Measurements from ENCODE around the gene NOP53. TPM values are rescaled to one million over a fixed set of nuclear protein-coding genes. Genes with fewer than 3 reads are reported as not detected.
"Not testable (repeated sequence)": the region's sequence is repeated elsewhere in the genome, so short reads cannot be mapped to it uniquely, and the experiment has no call there.

The NOP53 gene
- total RNA-seq, 4 donors from 2014 or later, result 141 to 262 (median 150) TPM

DNA sequence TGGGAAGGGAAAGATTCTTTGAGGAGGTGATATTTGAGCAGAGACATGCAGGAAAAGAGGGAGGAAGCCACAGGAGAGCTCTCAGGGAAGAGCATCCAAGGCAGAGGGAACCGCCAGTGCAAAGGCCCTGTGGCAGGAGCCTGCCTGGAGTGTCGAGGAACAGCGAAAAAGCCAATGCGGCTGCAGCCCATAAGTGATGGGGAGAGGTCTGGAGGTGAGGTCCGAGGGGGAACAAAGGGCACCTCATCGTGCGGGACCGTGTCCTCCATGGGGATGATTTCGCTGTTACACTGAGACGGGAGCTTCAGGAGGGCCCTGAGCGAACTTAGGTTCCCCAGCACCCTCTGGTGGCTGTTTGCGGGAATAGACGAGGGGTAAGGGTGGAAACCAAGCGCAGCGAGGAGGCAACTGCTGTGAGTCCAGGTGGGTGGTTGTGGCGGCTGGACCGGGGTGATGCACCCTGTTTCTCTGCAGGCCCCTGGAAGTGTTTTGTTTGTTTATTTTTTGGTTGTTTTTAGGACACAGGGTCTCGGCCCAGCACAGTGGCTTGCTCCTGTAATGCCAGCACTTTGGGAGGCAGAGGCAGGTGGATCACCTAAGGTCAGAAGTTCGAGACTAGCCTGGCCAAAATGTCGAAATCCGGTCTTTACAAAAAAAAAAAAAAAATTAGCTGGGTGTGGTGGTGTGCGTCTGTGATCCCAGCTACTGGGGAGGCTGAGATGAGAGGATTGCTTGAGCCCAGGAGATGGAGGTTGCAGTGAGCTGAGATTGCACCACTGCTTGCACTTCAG is 38.0 kb upstream of the NOP53 start:
- intact Hi-C loops (cut with DNase I; ENCODE audit: low total_unique reads), result loop anchor here (1.0 kb wide), 1 partner anchor 271 kb away; no protein-coding TSS in a partner anchor
- Histone ChIP-seq H3K4me3 (no peak overlapping the region), H3K9me3 (no peaks in the 10 kb centered on the region), H3K27me3 (no peaks in the 10 kb centered on the region), H3K27ac (no peak overlapping the region), H3K4me1 (no peaks in the 10 kb centered on the region), H3K36me3 (peaks cover 0 to 18% of the 10 kb centered on the region in 2 donors)
- TF ChIP-seq, protein P1, sequence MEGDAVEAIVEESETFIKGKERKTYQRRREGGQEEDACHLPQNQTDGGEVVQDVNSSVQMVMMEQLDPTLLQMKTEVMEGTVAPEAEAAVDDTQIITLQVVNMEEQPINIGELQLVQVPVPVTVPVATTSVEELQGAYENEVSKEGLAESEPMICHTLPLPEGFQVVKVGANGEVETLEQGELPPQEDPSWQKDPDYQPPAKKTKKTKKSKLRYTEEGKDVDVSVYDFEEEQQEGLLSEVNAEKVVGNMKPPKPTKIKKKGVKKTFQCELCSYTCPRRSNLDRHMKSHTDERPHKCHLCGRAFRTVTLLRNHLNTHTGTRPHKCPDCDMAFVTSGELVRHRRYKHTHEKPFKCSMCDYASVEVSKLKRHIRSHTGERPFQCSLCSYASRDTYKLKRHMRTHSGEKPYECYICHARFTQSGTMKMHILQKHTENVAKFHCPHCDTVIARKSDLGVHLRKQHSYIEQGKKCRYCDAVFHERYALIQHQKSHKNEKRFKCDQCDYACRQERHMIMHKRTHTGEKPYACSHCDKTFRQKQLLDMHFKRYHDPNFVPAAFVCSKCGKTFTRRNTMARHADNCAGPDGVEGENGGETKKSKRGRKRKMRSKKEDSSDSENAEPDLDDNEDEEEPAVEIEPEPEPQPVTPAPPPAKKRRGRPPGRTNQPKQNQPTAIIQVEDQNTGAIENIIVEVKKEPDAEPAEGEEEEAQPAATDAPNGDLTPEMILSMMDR (IDR thresholded peaks at IDR 0.05 in 4 of 5, conservative IDR thresholded peaks at IDR 0.05 in 1 of 5), result peak; percentile 77 to 89 (median 87)
- no peak for TF ChIP-seq POLR2A (IDR thresholded peaks at IDR 0.05)
- DNase-seq (peak; percentile 36 to 71), ATAC-seq (peak; percentile 81 to 89)
- in situ Hi-C loops (cut with MboI; ENCODE audit: low sequenced_read_pairs in 4 of 4), result loop anchor here (5.0 to 10.0 kb wide), 4 partner anchors 113 to 270 kb away; partner anchors contain the start of gene NAPA (in 1 of the 4)

DNA sequence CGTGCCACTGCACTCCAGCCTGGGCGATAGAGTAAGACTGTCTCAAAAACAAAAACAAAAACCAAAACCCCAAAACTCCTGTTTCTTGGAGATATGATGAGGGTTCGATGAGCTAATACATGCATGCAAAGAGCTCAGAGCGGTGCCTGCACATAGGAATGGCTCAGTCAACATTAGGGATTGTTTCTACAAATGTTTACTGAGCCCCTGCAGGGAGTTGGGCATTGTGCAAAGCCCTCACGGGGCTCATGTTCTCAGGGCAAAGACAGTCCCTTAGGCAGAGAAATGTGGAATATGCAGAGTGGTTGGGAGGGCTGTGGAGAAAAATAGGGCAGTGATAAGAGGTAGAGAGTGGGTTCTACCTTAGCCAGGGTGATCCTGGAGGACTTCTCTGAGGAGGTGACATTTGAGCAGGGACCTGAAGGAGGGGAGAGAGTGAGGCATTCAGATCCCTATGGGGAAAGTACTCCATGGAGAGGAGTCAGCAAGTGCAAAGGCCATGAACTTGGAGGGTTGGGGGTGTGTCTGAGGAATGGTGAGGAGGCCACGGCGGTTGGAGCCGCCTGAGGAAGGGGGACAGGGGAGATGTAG is 33.6 kb upstream of the NOP53 start:
- intact Hi-C loops (cut with DNase I; ENCODE audit: low total_unique reads), result loop anchor here (2.0 kb wide), 1 partner anchor 151 kb away; no protein-coding TSS in a partner anchor
- peaks cover 0 to under 1% of the 10 kb centered on the region in 2 donors for H3K4me1 ChIP-seq

DNA sequence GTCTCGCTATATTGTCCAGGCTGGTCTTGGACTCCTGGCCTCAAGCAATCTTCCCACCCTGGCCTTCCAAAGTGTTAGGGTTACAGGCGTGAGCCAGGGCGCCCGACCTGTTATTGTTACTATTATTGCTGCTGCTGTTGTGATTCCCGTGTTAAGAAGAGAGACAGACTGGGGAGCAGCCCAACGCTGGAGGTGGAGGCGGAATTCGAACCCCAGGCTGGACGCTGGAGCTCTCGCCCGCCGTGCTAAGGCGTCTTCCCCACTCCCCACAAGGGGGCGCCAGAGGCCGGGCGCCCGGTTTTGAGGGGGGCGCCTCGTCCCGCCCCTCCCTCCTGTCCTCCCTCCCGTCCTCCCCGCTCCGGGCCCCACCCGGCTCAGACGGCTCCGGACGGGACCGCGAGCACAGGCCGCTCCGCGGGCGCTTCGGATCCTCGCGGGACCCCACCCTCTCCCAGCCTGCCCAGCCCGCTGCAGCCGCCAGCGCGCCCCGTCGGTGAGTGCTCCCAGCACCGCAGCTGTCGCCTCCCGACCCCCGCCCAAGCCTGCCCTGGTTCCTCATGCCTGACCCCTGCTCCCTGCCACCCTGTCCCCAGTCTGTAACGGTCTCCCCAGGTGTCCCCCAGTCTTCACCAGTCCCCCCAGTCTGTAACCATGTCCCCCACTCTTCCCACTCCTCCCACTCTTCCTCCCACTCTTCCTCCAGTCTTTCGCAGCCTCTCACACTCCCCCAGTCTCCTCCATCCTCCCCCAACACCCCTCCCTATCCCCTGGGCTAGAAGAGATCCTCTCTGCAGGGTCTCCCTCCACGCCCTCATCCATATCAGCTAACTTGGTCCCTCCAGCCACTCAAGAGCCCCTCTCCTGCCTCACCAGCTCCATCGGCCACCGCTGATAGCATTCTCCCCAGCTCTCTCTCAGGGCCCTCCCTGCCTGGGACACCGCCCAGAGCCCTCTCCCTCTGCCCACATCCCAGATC is 32.0 kb upstream of the NOP53 start, which contains the start of gene EHD2:
TSS of gene EHD2 (plus strand) at position 377 of the 976 bp plus-strand sequence. CDS start 3,191 bp downstream, outside the sequence.
- in situ Hi-C loops (cut with MboI; ENCODE audit: low sequenced_read_pairs in 4 of 4) (loop anchor here in 2 of 4 donors (5.0 kb wide), 2 partner anchors 74 to 79 kb away; no protein-coding TSS in a partner anchor), intact Hi-C loops (cut with DNase I; ENCODE audit: low total_unique reads) (loop anchor here (1.0 to 2.0 kb wide), 3 partner anchors 30 to 149 kb away; no protein-coding TSS in a partner anchor)
- H3K27me3 ChIP-seq, result peaks cover 10 to 34% (median 29%) of the 10 kb centered on the region in 3 donors
- H3K4me3 ChIP-seq, result peak within 1 kb of the TSS; percentile 57 to 65 (median 64)
- TF ChIP-seq, protein P1 (IDR thresholded peaks at IDR 0.05 in 4 of 5, conservative IDR thresholded peaks at IDR 0.05 in 1 of 5), result peak; percentile 71 to 94 (median 92)
- TF ChIP-seq POLR2A (IDR thresholded peaks at IDR 0.05), result peak; percentile 50 to 72
- peak; percentile 46 to 71 for ATAC-seq
- H3K36me3 ChIP-seq, result no peaks in the 10 kb centered on the region
- no peaks in the 10 kb centered on the region for H3K9me3 ChIP-seq
- H3K4me1 ChIP-seq, result peaks cover 4 to 8% of the 10 kb centered on the region in 2 donors
- peak within 1 kb of the TSS; percentile 78 to 85 (median 82) for H3K27ac ChIP-seq
- DNase-seq, result peak in 1 of 2 donors; percentile 38

More for the DNA sequence above, 33.6 kb upstream of the NOP53 start:
- Histone ChIP-seq H3K36me3 (no peaks in the 10 kb centered on the region), H3K27ac (no peak overlapping the region), H3K9me3 (no peaks in the 10 kb centered on the region), H3K27me3 (peaks cover 10 to 32% (median 25%) of the 10 kb centered on the region in 3 donors), H3K4me3 (no peak overlapping the region)
- TF ChIP-seq, protein P1 (IDR thresholded peaks at IDR 0.05 in 4 of 5, conservative IDR thresholded peaks at IDR 0.05 in 1 of 5), result no peak
- TF ChIP-seq POLR2A (IDR thresholded peaks at IDR 0.05), result no peak
- DNase-seq (no peak), ATAC-seq (no peak)
- in situ Hi-C loops (cut with MboI; ENCODE audit: low sequenced_read_pairs in 4 of 4), result loop anchor here in 2 of 4 donors (5.0 kb wide), 2 partner anchors 76 to 81 kb away; no protein-coding TSS in a partner anchor

DNA sequence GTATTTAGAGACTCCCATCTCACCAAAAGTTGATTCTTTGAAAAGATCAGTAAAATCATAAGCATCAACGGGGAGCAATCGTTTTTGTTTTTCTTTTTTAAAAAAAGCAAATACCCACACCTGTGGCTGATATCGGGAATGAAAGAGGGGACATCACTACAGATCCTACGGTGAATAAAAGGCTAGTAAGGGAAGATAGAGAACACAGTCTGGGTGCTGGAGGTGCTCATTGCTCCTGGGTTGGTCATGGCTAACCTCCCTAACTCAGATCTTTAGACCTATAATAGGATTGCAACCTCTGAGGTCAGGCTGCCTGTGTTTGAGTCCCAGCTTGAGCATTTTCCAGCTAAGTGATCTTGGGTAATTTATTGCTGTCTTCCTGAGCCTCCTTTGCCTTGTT is 31.0 kb upstream of the NOP53 start:
- intact Hi-C loops (cut with DNase I; ENCODE audit: low total_unique reads) (no loop called here), in situ Hi-C loops (cut with MboI; ENCODE audit: low sequenced_read_pairs in 4 of 4) (loop anchor here in 2 of 4 donors (5.0 kb wide), 2 partner anchors 73 to 78 kb away; no protein-coding TSS in a partner anchor)
- peaks cover 10 to 34% (median 29%) of the 10 kb centered on the region in 3 donors for H3K27me3 ChIP-seq
- no peaks in the 10 kb centered on the region for H3K9me3 ChIP-seq
- ATAC-seq, result no peak
- no peaks in the 10 kb centered on the region for H3K36me3 ChIP-seq
- TF ChIP-seq POLR2A (IDR thresholded peaks at IDR 0.05), result no peak
- TF ChIP-seq, protein P1 (IDR thresholded peaks at IDR 0.05 in 4 of 5, conservative IDR thresholded peaks at IDR 0.05 in 1 of 5), result no peak
- H3K4me3 ChIP-seq, result peak overlapping the region; percentile 57 to 65 (median 64)
- peaks cover 4 to 11% of the 10 kb centered on the region in 2 donors for H3K4me1 ChIP-seq
- DNase-seq, result no peak
- H3K27ac ChIP-seq, result peak overlapping the region; percentile 78 to 85 (median 82)

DNA sequence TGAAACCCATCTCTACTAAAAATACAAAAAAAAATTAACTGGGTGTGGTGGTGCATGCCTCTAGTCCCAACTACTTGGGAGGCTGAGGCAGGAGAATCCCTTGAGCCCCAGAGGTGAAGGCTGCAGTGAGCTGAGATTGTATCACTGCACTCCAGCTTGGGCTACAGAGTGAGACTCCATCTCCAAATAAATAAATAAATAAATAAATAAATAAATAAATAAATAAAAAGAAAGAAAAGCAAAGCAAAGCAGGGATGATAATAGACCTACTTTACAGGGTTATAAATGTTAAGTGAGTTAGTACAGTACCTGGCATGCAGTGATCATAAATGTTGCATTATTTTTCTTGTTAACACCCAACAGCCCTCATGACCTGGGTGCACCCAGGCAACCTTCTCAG is 30.5 kb upstream of the NOP53 start:
- DNase-seq; intact Hi-C loops (cut with DNase I; ENCODE audit: low total_unique reads); ATAC-seq; H3K9me3 ChIP-seq; H3K36me3 ChIP-seq: not testable (repeated sequence)
- Histone ChIP-seq H3K4me1 (peaks cover 4 to 14% of the 10 kb centered on the region in 2 donors), H3K27ac (peak overlapping the region; percentile 78 to 85 (median 82)), H3K4me3 (peak overlapping the region; percentile 57 to 65 (median 64)), H3K27me3 (peaks cover 10 to 34% (median 29%) of the 10 kb centered on the region in 3 donors)
- in situ Hi-C loops (cut with MboI; ENCODE audit: low sequenced_read_pairs in 4 of 4), result loop anchor here in 2 of 4 donors (5.0 kb wide), 2 partner anchors 72 to 77 kb away; no protein-coding TSS in a partner anchor
